Neutrophil (primary cell): Measurements from ENCODE around the gene RFX4.

Source experiments
- H3K27ac ChIP-seq: fragments of 200-600 bp; sonication (generic); 2 replicates; pipeline ENCODE4 v1.5.1; 2016; ENCODE audit warnings: mild to moderate bottlenecking, moderate library complexity
- H3K27me3 ChIP-seq: fragments of 200-600 bp; sonication (generic); 2 replicates; pipeline ENCODE4 v1.6.0; 2016; ENCODE audit warnings: mild to moderate bottlenecking
- H3K36me3 ChIP-seq: fragments of 200-600 bp; sonication (generic); 2 replicates; pipeline ENCODE4 v1.5.1; 2017
- H3K4me1 ChIP-seq, 2 experiments: fragments of 200-600 bp in 1 of 2; sonication (generic) in 1 of 2; 1 replicate in 1 of 2; 2 replicates in 1 of 2; pipeline versions ENCODE4 v1.5.1 to v1.6.1; 2013 to 2016; ENCODE audit warnings: low read depth in 1 of 2, low read length in 1 of 2, mild to moderate bottlenecking in 1 of 2, moderate library complexity in 1 of 2; ENCODE audit not compliant: control insufficient read depth in 1 of 2, insufficient read depth in 1 of 2
- H3K4me3 ChIP-seq, 2 experiments: fragments of 200-600 bp in 1 of 2; sonication (generic) in 1 of 2; 1 replicate in 1 of 2; 2 replicates in 1 of 2; pipeline ENCODE4 v1.5.1; 2013 to 2016; ENCODE audit warnings: low read depth in 1 of 2, low read length in 1 of 2, mild to moderate bottlenecking in 1 of 2, moderate library complexity in 1 of 2
- H3K9me3 ChIP-seq: fragments of 200-600 bp; sonication (generic); 2 replicates; pipeline ENCODE4 v1.5.1; 2016
- TF ChIP-seq, protein P1 (sequence below): fragments of 200-600 bp; sonication (generic); IDR thresholded peaks from 2 replicates; pipeline ENCODE4 v1.5.1; 2016; ENCODE audit warnings: antibody characterized with exemption

Gene RFX4

DNA sequence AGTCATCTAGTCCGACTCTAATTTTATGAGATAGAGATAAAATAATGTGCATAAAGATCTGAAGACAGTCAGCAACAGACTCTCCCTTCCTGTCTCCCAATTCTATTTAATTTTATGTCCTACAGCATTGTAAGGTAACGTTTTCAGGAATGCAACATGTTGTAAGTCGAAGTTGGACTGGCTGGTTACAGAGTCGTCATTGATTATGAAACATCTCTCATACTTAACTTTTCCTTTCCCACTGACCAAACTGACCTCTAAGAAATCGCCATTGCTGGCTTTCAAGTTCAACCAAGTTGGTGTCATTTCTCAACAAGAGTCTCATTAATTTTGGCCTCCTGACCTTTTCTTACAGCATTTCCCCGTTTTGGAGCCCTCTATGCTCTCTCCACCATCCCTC lies 186.7 kb downstream of the RFX4 start:
- no peaks in the 10 kb centered on the region for H3K9me3 ChIP-seq
- no peak overlapping the region for H3K27ac ChIP-seq
- no peaks in the 10 kb centered on the region for H3K36me3 ChIP-seq
- H3K27me3 ChIP-seq: peaks cover 73% of the 10 kb centered on the region
- TF ChIP-seq, protein P1, sequence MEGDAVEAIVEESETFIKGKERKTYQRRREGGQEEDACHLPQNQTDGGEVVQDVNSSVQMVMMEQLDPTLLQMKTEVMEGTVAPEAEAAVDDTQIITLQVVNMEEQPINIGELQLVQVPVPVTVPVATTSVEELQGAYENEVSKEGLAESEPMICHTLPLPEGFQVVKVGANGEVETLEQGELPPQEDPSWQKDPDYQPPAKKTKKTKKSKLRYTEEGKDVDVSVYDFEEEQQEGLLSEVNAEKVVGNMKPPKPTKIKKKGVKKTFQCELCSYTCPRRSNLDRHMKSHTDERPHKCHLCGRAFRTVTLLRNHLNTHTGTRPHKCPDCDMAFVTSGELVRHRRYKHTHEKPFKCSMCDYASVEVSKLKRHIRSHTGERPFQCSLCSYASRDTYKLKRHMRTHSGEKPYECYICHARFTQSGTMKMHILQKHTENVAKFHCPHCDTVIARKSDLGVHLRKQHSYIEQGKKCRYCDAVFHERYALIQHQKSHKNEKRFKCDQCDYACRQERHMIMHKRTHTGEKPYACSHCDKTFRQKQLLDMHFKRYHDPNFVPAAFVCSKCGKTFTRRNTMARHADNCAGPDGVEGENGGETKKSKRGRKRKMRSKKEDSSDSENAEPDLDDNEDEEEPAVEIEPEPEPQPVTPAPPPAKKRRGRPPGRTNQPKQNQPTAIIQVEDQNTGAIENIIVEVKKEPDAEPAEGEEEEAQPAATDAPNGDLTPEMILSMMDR: no peak
- no peak overlapping the region for H3K4me3 ChIP-seq
- H3K4me1 ChIP-seq: peaks cover 0 to 7% of the 10 kb centered on the region in 2 experiments

DNA sequence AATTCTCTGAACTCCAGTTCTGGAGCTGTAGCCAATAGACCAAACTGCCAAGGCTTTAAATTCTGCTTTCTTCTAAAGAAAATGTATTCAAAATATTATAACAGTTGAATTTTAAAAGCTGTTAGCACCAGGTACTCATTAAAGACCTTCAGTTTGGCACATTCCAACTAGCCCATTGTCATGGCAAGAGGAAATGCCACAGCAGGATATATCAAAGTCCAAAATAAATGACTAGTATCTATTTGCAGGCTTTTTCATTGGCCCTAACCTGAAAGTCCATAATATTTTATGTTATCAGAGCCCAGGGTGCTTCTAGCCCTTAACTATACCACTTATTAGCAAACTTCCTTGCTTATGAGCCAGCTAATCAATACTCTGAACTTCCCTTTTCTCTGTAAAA lies 188.6 kb downstream of the RFX4 start:
- Histone ChIP-seq H3K27ac (no peak overlapping the region), H3K27me3 (peaks cover 65% of the 10 kb centered on the region), H3K9me3 (no peaks in the 10 kb centered on the region)

DNA sequence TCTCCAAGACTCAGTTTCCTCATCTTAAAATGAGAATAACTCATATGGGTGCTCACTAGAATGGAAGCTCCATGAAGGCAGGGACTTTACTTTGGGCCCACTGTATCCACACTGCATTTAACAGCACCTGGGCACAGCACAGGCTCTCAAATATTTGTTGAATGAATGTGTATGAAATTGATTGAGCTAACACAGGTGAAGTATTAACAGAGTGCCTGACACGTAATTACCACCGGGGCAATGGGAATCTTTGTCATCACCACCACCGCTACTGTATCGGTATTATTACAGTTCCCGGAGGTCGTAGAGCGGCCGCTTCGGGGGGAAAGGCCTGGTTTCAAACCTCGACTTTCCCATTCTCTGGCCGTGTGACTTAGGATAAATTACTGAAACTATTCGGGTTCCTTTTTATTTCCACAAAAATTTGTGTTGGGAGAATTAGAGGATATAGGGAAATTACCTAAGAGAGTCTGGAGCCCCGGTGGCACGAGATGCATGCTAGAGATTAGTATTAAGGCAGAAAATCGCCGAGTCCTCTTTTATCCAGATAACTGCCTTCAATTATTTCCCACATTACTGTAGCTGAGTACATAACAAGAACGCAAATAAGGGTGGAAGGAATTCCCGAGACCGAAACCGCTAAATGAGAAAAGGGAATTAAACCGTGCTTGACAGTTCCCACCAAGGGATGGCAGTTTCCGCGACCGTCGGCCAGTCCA lies 190.6 kb downstream of the RFX4 start:
- peaks cover 45% of the 10 kb centered on the region for H3K27me3 ChIP-seq
- no peaks in the 10 kb centered on the region for H3K9me3 ChIP-seq
- no peaks in the 10 kb centered on the region for H3K36me3 ChIP-seq
- peaks cover 9 to 14% of the 10 kb centered on the region in 2 experiments for H3K4me1 ChIP-seq
- TF ChIP-seq, protein P1: no peak
- H3K27ac ChIP-seq: peak overlapping the region; percentile 60
- H3K4me3 ChIP-seq: peak overlapping the region; percentile 71 to 83

More for the DNA sequence above, 188.6 kb downstream of the RFX4 start:
- H3K36me3 ChIP-seq: no peaks in the 10 kb centered on the region
- TF ChIP-seq, protein P1: no peak
- H3K4me3 ChIP-seq: no peak overlapping the region
- peaks cover 9 to 14% of the 10 kb centered on the region in 2 experiments for H3K4me1 ChIP-seq

DNA sequence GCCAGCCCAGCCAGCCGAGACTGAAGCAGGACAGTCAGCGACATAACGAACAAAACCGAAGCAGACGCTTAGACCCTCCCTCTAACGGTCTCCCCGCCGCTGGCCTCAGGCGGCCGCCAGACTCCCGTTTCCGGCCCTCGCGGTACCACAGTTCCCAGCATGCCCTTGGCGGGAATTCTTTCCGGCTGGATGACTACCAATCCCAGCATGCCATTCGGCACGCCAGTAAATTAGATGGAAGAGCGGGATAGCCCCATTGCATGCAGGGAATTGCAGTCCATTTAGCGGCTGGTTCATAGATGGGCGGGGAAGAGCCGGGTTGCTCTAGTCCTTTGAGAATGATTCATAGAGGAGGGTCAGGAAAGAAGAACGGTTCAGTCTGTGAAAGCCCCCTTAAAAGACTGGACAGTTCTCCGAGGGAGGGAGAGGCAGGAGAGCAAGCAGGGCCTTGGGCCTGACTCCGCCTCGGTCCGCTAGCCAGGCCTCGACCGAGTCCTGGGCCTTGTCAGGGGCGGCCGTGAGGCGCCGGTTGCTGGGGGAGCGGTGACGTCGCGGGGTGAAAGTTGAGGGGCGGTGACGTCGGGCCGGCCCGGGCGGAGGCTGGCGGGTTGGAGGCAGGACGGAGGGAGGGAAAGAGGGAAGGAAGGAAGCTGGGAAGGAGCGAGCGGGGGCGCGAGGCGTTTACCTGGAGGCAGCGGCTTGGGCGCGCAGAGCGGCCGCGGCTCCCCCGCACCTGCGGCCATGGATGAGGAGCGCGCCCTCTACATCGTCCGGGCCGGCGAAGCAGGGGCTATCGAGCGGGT lies 191.4 kb downstream of the RFX4 start, which contains the start of gene RIC8B:
Gene RIC8B, plus strand, starts transcription at position 678 of the 803 bp plus-strand sequence. Its CDS starts 64 bp downstream, at position 742.
- H3K27ac ChIP-seq: peak within 1 kb of the TSS; percentile 60
- H3K9me3 ChIP-seq: no peaks in the 10 kb centered on the region
- peaks cover 37% of the 10 kb centered on the region for H3K27me3 ChIP-seq
- peaks cover 9 to 14% of the 10 kb centered on the region in 2 experiments for H3K4me1 ChIP-seq
- TF ChIP-seq, protein P1: no peak
- H3K36me3 ChIP-seq: no peaks in the 10 kb centered on the region
- peak within 1 kb of the TSS; percentile 71 to 83 for H3K4me3 ChIP-seq

DNA sequence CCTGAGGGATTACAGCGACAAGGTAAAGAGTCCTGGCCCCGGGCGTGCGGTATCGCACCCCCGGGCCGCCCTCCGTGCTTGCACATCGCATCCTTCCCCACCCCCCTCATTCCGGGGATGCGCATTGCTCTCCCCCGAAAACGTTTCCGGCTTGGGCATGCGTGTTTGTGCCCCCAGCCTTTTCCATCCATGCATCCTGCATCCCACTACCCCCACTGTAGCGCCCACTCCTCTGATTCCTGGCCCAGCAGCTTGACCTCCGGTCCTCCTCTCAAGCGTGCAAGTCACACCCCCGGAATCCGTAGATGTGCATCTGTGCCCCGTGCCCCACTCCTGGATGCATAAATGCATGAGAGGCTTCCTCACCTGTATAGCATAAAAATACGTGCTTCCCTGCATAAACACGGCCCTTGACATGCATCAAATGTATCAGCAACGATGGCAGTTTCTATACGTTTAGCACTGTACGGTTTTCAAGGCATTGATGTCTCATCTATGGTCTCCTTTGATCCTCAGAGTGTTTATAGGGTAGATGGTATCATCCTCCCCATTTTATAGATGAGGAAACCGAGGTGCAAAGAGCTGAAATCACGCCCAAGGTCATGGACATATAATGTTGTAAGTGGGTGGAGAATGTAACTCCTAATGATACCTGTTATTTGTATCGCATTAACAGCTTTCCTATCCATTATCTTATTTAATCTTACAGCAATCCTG lies 192.2 kb downstream of the RFX4 start:
- Histone ChIP-seq H3K36me3 (no peaks in the 10 kb centered on the region), H3K4me1 (peaks cover 9 to 14% of the 10 kb centered on the region in 2 experiments), H3K4me3 (peak overlapping the region; percentile 71 to 83), H3K27me3 (peaks cover 29% of the 10 kb centered on the region), H3K9me3 (no peaks in the 10 kb centered on the region), H3K27ac (peak overlapping the region; percentile 60)
- TF ChIP-seq, protein P1: no peak
